HG03457 (cell line): ENCODE results near the gene CTBP1.
"Not testable (repeated sequence)": the region's sequence is repeated elsewhere in the genome, so short reads cannot be mapped to it uniquely, and the experiment has no call there.

Experiments used
- ATAC-seq: cut with Tn5 transposase; IDR thresholded peaks from one replicate; pipeline ENCODE4 v1.9.1; 2021; ENCODE audit warnings: moderate number of reproducible peaks; ENCODE audit not compliant: unreplicated experiment

The CTBP1 gene

DNA sequence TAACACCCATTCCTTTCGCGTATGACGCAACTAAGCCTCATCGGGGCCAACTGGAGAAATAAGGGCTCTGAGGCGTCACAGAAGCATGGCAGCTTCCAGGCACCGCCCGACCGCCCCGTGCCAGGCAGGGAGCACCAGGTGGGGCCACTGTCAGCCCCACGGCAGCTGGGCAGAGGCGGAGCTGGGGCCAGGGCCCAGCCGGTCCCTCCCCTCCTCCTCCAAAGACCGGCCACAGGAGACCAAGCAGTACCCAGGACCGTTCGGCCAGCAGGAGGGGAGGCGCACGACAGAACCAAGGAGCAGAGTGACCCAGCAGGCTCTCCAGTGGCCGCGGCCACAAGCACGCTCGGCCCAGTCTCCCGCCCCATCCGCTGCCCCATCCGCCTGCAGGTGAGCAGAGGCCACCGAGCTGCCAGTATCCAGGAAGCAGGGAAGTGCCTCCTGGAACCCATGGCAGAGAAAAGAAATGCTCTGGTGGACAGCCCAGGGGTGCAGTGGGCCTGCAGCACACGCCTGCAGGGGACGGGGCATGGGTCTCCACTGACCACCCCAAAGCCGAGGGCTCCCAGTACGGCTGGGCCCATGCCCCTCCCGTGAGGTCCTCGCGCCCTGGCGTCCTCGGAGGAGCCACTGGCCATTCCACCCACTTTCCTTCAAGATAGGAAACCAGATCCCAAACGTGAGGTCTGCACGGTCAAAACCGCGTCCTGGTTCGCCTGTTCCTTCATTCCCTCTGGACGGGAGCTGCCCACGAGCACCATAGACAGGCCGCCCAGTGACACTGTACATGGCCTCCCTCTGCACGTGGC, 9.6 kb downstream of the CTBP1 start:
- no peak for ATAC-seq

GRCh38 chr4:1238676-1239000, 10.3 kb downstream of the CTBP1 start:
- no peak for ATAC-seq

DNA sequence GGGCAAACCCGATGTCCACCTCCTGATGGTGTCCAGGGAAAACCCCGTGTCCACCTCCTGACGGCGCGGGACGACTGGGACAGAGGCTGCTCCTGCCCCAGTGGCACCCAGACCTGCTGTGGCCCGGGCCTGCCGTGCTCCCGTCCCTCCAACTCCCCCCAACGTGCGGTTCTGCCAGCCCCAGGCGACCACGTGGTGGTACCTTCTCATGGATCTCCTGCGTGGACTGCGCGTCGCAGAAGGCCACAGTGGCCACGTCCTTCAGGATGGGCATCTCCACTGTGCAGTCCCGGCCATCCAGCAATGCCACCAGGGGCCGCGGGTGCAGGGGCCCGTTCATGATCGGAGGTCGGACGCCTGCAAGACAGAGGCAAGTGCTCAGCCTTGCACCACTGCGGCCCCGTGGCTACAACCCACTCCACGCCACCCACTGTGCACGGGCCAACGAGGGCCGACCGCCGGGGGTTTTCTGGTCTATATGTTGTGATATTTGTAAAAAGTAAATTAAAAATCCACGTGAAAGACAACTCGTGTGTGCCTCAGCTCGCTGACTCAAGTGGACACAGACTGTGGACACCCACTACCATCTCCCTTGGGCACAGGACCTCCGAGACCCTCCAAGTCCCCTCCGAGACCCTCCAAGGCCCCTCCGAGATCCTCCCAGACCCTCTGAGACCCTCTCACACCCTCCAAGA, 10.8 kb downstream of the CTBP1 start:
- no peak for ATAC-seq

DNA sequence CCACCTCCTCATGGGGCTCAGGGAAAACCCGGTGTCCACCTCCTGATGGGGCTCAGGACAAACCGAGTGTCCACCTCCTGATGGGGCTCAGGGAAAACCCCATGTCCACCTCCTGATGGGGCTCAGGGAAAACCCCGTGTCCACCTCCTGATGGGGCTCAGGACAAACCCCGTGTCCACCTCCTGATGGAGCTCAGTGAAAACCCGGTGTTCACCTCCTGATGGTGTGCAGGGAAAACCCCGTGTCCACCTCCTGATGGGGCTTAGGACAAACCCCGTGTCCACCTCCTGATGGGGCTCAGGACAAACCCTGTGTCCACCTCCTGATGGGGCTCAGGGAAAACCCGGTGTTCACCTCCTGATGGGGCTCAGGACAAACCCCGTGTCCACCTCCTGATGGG, 11.7 kb downstream of the CTBP1 start:
- ATAC-seq: not testable (repeated sequence)

- ATAC-seq: not testable (repeated sequence)
Measured at GRCh38 chr4:1236836-1237235, 12.1 kb downstream of the CTBP1 start.

- no peak for ATAC-seq
Measured at GRCh38 chr4:1236103-1236641, 12.8 kb downstream of the CTBP1 start.

GRCh38 chr4:1235381-1236102, 13.4 kb downstream of the CTBP1 start:
- ATAC-seq: no peak

DNA sequence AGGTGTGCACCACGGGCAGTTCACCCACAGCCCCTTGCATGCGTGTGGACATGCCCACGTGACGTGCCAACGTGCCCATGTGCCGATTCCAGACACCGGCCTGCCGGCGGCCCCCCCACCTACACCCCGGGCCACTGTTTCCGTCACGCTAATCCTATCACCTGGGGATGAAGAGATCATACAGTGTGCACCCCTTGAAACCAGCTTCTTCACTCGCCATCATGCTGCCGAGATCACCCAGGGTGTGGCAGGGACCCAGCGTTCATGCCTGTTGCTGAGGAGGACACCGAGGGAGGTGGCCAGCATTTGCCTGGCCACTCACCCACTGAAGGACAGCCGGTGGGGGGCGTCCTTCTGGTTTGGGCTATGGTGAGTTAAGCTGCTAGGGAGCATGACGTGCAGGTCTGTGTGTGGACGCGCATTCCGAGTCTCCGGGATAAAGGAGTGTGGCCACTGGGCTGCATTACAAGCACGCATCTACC, 14.1 kb downstream of the CTBP1 start:
- ATAC-seq: no peak

- no peak for ATAC-seq
Measured at GRCh38 chr4:1234309-1234695, 14.6 kb downstream of the CTBP1 start.

GRCh38 chr4:1233641-1234308, 15.2 kb downstream of the CTBP1 start:
- ATAC-seq: no peak

- ATAC-seq: no peak
Measured at GRCh38 chr4:1232661-1233621, 16.0 kb downstream of the CTBP1 start.

DNA sequence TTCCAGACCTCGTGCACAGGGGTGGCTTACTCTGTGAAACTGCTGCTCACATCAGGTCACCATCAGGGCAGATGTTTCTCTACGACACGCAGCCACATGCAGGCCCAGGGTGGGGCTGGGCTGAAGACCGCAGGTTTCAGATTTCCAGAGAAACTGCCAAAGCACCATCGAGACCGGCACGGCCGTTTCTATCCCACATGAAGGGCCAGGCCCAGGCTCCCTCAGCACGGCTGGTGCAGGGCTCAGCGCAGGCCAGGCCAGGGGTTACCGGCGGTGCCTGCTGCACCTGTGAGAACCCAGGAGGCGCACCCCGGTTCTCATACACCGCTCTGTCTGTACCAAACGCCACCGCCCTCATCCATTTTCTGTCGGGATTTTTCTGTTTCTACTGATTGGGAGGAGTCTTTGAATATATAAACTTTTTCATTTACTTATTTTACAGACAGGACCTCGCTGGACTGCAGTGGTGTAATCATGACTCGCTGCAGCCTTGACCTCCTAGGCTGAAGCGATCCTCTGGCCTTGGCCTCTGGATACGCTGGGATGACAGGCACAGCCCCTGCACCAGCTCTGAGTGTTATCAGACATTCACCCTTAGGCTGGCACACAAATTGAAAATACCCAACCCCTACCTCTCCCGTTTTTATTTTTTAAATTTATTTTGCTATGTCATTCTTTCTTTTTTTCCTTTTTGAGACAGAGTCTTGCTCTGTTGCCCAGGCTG, 17.1 kb downstream of the CTBP1 start:
- no peak for ATAC-seq

DNA sequence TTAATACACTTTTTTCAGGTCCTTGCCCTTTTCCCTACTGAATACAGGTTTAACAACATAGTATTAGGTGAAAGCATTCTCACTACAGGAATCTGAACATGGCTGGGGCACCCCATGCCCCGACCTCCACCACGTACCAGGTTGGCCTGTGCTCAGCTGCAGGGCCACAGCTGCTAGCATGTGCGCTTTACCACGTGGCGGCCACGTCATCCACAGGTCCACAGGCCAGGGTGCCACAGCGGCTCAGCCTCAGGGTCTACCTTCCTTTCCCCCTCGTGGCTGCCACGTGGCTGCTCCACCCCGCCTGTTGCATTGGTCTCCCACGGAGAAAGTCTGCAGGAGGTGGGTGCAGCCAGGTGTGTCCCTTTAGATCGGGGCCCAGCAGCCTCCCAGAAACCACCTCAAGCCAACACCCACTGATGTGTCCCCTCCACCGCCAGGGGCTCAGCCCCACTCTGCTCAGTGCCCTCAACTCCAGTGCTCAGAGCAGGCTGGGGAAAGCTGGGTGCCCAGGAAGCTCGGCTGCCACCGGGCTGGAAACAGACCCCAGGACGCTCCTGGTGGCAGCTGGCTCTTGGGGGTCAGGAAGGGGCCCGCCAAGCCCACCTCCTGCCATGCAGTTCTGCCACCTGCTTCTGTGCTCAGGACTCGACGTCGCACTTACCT, 17.8 kb downstream of the CTBP1 start:
- no peak for ATAC-seq

DNA sequence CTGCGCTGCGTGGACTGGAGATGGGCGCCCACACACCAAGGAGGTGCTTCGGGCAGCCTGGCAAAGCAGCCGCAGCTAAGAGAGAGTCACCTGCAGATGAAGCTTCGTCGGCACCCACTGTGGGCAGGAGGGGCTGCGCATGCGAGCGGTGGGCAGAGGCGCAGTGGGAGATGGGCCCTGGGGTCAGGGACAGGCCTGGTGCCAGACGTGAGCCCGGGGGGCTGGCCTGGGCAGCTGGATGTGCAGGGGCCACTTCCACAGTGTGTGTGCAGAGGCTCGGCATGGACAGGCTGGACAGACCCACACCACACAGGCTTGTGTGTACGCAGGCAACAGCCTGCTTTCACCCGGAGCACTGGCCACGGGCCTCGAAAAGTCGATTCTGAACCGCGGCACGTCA, 18.6 kb downstream of the CTBP1 start:
- no peak for ATAC-seq

DNA sequence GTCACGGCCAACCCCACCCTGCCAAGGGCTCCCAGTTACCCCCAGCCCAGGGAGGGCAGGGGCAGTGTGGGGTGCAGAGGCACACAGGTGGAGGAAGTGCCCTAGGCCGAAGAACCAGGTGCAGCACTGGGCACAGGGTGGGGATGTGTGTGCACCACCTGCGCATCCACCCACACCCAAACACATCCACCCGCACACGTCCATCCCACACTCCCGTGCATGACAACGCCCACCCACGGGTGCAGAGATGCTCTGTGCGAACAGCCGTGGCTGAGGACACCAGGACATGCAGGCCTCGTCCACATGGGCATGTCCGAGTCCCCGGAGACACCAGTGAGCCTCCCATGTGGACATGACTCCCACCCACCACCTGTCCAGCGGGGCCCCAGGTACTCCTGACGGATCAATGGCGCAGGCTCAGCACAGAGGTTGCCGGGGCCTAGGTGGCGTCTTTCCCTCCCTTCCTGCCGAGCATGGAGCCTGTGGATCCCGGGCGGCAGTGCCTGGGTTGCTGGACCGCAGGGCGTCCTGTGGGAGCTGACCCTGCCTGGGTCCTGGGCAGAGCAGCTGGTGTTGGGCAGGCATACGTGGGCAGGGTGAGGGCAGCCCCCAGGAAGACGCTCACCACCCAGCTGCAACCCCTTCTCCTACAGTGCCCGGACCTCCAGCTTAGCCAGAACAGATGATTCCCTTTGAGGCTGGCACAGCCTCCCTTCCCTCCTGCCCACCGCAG, 19.6 kb downstream of the CTBP1 start:
- ATAC-seq: no peak

- no peak for ATAC-seq
Measured at GRCh38 chr4:1227816-1228215, 21.1 kb downstream of the CTBP1 start.

- no peak for ATAC-seq
Measured at GRCh38 chr4:1226598-1226997, 22.3 kb downstream of the CTBP1 start.

- no peak for ATAC-seq
Measured at GRCh38 chr4:1226144-1226481, 22.8 kb downstream of the CTBP1 start.
